SK-N-SH treated with all-trans-retinoic acid at 6 μM for 48 hours (cell line): ENCODE measurements around the gene CSF1.
A peak's percentile ranks its signal among the peaks of the same experiment; 100 is the strongest.

Experiments
- ATAC-seq: fragments of 200-7000 bp; cut with Tn5 transposase; 3 replicates; pipeline ENCODE4 v1.9.1; 2020; ENCODE audit warnings: mild to moderate bottlenecking, moderate library complexity
- ARNTL ChIP-seq: fragments of 450-650 bp; formaldehyde crosslinking; IDR thresholded peaks from 2 replicates; pipeline ENCODE4 v1.5.0; 2020; ENCODE audit warnings: low read depth, mild to moderate bottlenecking, moderate library complexity, borderline replicate concordance
- BACH2 ChIP-seq: fragments of 250-450 bp; sonication (Bioruptor Pico); IDR thresholded peaks from 2 replicates; pipeline ENCODE4 v1.9.0; 2021; ENCODE audit warnings: mild to moderate bottlenecking, borderline replicate concordance
- CREB5 ChIP-seq: fragments of 250-450 bp; sonication (Bioruptor Pico); IDR thresholded peaks from 2 replicates; pipeline ENCODE4 v1.5.1; 2020; ENCODE audit warnings: low read depth, mild to moderate bottlenecking, moderate library complexity
- CSDC2 ChIP-seq: fragments of 250-450 bp; sonication (Bioruptor Pico); IDR thresholded peaks from 2 replicates; pipeline ENCODE4 v1.5.0; 2020; ENCODE audit warnings: mild to moderate bottlenecking, moderate library complexity
- CSRNP3 ChIP-seq: fragments of 250-450 bp; sonication (Bioruptor Pico); IDR thresholded peaks from 2 replicates; pipeline ENCODE4 v1.5.1; 2021; ENCODE audit warnings: mild to moderate bottlenecking, moderate library complexity
- ESRRG ChIP-seq: fragments of 250-450 bp; sonication (Bioruptor Pico); IDR thresholded peaks from 2 replicates; pipeline ENCODE4 v1.6.1; 2021; ENCODE audit warnings: mild to moderate bottlenecking
- GLIS3 ChIP-seq: fragments of 250-450 bp; sonication (Bioruptor Pico); IDR thresholded peaks from 2 replicates; pipeline ENCODE4 v1.5.0; 2020; ENCODE audit warnings: mild to moderate bottlenecking, moderate library complexity
- ISL1 ChIP-seq: fragments of 250-450 bp; sonication (Bioruptor Pico); IDR thresholded peaks from 2 replicates; pipeline ENCODE4 v2.1.2; 2022; ENCODE audit warnings: mild to moderate bottlenecking, moderate library complexity
- OSR1 ChIP-seq: fragments of 250-450 bp; sonication (Bioruptor Pico); IDR thresholded peaks from 2 replicates; pipeline ENCODE4 v1.8.0; 2022; ENCODE audit warnings: moderate library complexity, mild to moderate bottlenecking, inconsistent platforms
- PATZ1 ChIP-seq: fragments of 250-450 bp; sonication (Bioruptor Pico); IDR thresholded peaks from 2 replicates; pipeline ENCODE4 v1.8.0; 2020; ENCODE audit warnings: mild to moderate bottlenecking, moderate library complexity, borderline replicate concordance
- PPARA ChIP-seq: fragments of 250-450 bp; sonication (Bioruptor Pico); IDR thresholded peaks from 2 replicates; pipeline ENCODE4 v1.5.0; 2020; ENCODE audit warnings: mild to moderate bottlenecking, borderline replicate concordance
- RARB ChIP-seq: fragments of 250-450 bp; sonication (Bioruptor Pico); IDR thresholded peaks from 2 replicates; pipeline ENCODE4 v1.8.0; 2021; ENCODE audit warnings: mild to moderate bottlenecking, moderate library complexity
- SNAI2 ChIP-seq: fragments of 250-450 bp; sonication (Bioruptor Pico); IDR thresholded peaks from 2 replicates; pipeline ENCODE4 v1.5.0; 2020; ENCODE audit warnings: mild to moderate bottlenecking, moderate library complexity
- TCF4 ChIP-seq: fragments of 250-450 bp; sonication (Bioruptor Pico); IDR thresholded peaks from 2 replicates; pipeline ENCODE4 v1.8.0; 2021; ENCODE audit warnings: mild to moderate bottlenecking, moderate library complexity, borderline replicate concordance
- TOX ChIP-seq: fragments of 250-450 bp; sonication (Bioruptor Pico); IDR thresholded peaks from 2 replicates; pipeline ENCODE4 v1.8.0; 2021; ENCODE audit warnings: mild to moderate bottlenecking, moderate library complexity, borderline replicate concordance
- ZC3H10 ChIP-seq: fragments of 250-450 bp; sonication (Bioruptor Pico); IDR thresholded peaks from 2 replicates; pipeline ENCODE4 v1.5.1; 2021; ENCODE audit warnings: mild to moderate bottlenecking, moderate library complexity
- ZFP3 ChIP-seq: fragments of 250-450 bp; sonication (Bioruptor Pico); IDR thresholded peaks from 2 replicates; pipeline ENCODE4 v1.5.0; 2020; ENCODE audit warnings: mild to moderate bottlenecking, moderate library complexity
- ZFP30 ChIP-seq: fragments of 450-650 bp; formaldehyde crosslinking; IDR thresholded peaks from 2 replicates; pipeline ENCODE4 v1.5.0; 2022; ENCODE audit warnings: mild to moderate bottlenecking, moderate library complexity
- ZNF565 ChIP-seq: fragments of 450-650 bp; formaldehyde crosslinking; conservative IDR thresholded peaks from 2 replicates; pipeline ENCODE4 v1.5.0; 2020; ENCODE audit warnings: low read depth, mild to moderate bottlenecking, moderate library complexity
- ZNF70 ChIP-seq: fragments of 450-650 bp; formaldehyde crosslinking; IDR thresholded peaks from 2 replicates; pipeline ENCODE4 v1.5.0; 2020; ENCODE audit warnings: mild to moderate bottlenecking, moderate library complexity
- ZNF8 ChIP-seq: fragments of 450-650 bp; formaldehyde crosslinking; IDR thresholded peaks from 2 replicates; pipeline ENCODE4 v1.5.0; 2020; ENCODE audit warnings: mild to moderate bottlenecking, moderate library complexity

The CSF1 gene

GRCh38 chr1:109874445-109874844 is 36.2 kb upstream of the CSF1 start:
- no peak for ATAC-seq
- no peak for TF ChIP-seq CSDC2
- no peak for TF ChIP-seq ARNTL (CRISPR knock-in tag)
- no peak for TF ChIP-seq CREB5 (CRISPR knock-in tag)
- TF ChIP-seq ZNF565 (CRISPR knock-in tag): no peak
- no peak for TF ChIP-seq TCF4 (CRISPR knock-in tag)

GRCh38 chr1:109875874-109876273 is 34.8 kb upstream of the CSF1 start:
- TF ChIP-seq PPARA (CRISPR knock-in tag) (no peak), SNAI2 (CRISPR knock-in tag) (no peak), BACH2 (CRISPR knock-in tag) (no peak), TCF4 (CRISPR knock-in tag) (no peak), TOX (CRISPR knock-in tag) (no peak), CSRNP3 (no peak), ISL1 (CRISPR knock-in tag) (no peak), ZNF70 (CRISPR knock-in tag) (no peak), ZC3H10 (CRISPR knock-in tag) (no peak), ESRRG (CRISPR knock-in tag) (no peak), RARB (no peak), ZFP3 (CRISPR knock-in tag) (no peak), ARNTL (CRISPR knock-in tag) (no peak), ZFP30 (CRISPR knock-in tag) (no peak), ZNF8 (CRISPR knock-in tag) (no peak), CREB5 (CRISPR knock-in tag) (no peak)
- no peak for ATAC-seq

GRCh38 chr1:109876617-109877316 is 33.9 kb upstream of the CSF1 start:
- peak; percentile 18 for ATAC-seq

More at GRCh38 chr1:109876617-109877316, 33.9 kb upstream of the CSF1 start:
- TF ChIP-seq ZFP30 (CRISPR knock-in tag) (no peak), TOX (CRISPR knock-in tag) (no peak), ARNTL (CRISPR knock-in tag) (no peak), ESRRG (CRISPR knock-in tag) (no peak), ZNF70 (CRISPR knock-in tag) (no peak), OSR1 (CRISPR knock-in tag) (no peak), CSDC2 (no peak), ISL1 (CRISPR knock-in tag) (no peak), ZNF8 (CRISPR knock-in tag) (no peak), TCF4 (CRISPR knock-in tag) (no peak), CSRNP3 (no peak), CREB5 (CRISPR knock-in tag) (no peak), PATZ1 (CRISPR knock-in tag) (no peak), SNAI2 (CRISPR knock-in tag) (no peak), BACH2 (CRISPR knock-in tag) (no peak), ZNF565 (CRISPR knock-in tag) (no peak), GLIS3 (CRISPR knock-in tag) (no peak)
